HG03354 (cell line): ENCODE measurements around the gene RGS6.

Experiments
- ATAC-seq: cut with Tn5 transposase; IDR thresholded peaks from one replicate; pipeline ENCODE4 v1.9.1; 2021; ENCODE audit warnings: mild to moderate bottlenecking; ENCODE audit not compliant: unreplicated experiment, poor library complexity, severe bottlenecking

Gene RGS6

DNA sequence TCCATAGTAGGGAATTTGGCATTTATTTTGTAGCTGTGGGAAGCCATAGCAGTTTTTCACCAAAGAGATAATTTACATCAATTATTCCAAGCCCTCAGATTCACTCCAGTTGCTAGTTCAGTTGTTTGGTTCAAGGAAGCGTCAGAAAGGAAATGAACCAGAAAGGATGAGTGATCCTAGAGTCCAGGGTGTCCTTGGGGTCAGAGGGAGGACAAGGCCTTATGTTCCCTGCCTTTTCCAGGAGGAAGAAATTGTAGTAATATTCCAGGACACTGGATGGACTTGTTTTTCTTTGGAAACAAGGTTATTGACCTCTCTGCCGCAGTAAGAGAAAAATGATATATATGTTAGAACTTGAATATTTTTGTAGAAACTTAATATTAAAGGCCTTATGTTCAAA lies 409.5 kb downstream of the RGS6 start:
- no peak for ATAC-seq

GRCh38 chr14:72347118-72347517 lies 414.9 kb downstream of the RGS6 start:
- ATAC-seq = no peak

DNA sequence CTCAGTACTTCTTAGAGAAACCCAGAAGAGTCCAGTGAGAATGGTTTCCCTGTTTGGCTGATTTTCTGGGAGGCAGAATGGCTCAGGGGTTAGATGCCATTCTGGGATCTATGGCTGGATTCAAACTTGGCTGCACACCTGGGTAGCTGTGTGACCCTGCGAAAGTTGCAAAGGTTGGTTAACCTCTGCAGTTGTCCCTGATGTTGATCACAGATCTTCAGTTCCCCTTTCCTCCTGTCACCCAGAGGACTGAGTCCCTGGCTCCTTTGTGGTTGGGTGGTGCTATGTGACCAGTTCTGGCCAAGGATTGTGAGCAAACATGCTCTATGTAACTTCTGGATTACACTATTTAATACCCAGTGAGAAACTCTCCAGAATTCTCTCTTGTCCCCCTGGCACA lies 418.0 kb downstream of the RGS6 start:
- no peak for ATAC-seq

DNA sequence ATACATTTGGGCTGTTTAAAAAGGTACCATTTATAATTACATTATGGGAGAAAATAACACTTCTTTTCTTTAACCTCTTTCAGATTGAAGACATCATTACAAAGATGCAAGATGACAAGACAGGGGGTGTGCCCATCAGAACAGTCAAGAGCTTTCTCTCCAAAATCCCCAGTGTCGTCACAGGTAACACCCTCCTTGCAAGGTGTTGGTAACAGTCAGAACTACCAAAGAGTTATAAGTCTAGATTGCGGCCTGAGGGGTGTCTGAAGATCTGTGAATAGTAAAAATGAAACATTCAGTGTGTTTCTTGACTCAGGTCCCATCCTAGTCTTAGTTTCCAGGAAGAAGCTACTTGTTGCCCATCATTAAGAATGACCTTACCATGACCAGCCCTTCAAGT lies 419.8 kb downstream of the RGS6 start:
- no peak for ATAC-seq

- ATAC-seq = no peak
Observed at GRCh38 chr14:72366619-72367018, 434.4 kb downstream of the RGS6 start.

- ATAC-seq = no peak
Observed at GRCh38 chr14:72369106-72369505, 436.9 kb downstream of the RGS6 start.

DNA sequence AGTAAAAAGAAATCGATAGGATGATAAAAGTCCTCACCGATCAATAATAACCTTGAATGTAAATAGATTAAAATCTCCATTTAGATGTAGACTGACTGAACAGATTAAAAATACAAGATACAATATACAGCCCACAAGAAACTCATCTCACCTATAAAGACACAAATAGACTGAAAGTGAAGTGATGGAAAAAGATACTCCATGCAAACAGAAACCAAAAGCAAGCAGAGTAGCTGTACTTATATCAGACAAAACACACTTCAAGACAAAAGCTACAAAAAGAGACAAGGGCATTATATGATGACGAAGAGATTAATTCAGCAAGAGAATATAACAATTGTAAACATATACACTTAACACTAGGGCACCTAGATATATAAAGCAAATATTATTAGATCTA lies 444.8 kb downstream of the RGS6 start:
- no peak for ATAC-seq

GRCh38 chr14:72380456-72380855 lies 448.2 kb downstream of the RGS6 start:
- ATAC-seq = no peak

GRCh38 chr14:72383865-72384264 lies 451.6 kb downstream of the RGS6 start:
- no peak for ATAC-seq

- no peak for ATAC-seq
Observed at GRCh38 chr14:72387726-72388125, 455.5 kb downstream of the RGS6 start.

- no peak for ATAC-seq
Observed at GRCh38 chr14:72389200-72389599, 457.0 kb downstream of the RGS6 start.

DNA sequence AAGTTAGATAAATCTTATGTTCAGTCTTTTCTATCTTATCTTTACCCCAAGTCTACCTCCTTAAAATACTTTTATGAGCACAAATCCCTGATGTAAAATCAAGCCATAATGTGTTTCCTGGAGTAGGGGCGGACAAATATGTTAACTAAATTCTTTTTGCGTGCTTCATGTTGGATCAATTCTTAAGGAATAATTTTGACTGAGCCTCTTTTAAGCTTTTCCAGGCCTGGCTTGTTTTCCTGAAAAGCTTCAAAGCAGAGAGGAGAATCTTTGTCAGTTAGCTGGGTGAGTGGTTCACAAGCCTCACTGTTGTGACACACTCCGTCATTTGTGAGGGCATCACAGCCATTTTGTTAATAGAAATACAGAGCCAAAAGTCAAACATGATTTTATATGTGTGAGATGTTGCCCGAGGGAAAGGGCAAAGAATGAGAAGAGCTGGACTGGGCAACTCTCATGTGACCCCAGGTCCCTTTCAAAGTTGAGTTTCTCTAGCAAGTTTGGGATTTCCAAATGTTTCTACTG lies 468.9 kb downstream of the RGS6 start:
- ATAC-seq = no peak

DNA sequence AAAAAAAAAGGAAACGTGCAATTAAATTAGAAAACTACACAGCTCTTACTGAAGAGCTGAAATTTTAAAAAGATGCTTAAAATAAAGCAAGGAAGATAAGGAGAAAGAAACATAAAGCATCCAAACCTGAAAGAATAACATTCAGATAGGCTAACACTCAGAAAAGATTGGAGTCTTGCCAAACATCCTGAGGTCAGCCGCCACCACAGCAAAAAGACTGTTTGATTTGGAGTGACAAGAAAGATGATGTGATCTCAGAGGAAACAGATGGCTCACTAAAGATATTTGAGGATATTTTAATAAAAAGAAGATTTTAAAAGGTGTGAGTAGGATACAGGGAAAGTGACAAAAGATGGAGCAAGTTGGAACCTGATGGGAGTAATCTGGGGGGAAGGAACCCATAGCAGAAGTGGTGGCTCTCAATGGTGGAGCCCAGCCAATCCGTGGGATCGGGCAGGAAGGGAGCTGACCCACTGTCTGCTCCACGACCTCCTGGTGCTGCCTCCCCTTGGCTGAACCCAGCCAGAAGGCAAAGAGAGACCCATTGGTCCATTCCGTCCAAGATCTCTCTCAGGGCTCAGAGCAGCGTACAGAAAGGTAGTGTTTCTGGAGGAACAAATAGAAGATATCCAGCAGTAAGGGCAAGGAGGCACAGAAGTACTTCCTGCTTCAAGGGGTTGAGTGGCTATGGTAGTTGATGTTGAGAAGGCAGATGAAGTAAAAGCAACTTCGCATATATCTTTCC lies 469.6 kb downstream of the RGS6 start:
- no peak for ATAC-seq

DNA sequence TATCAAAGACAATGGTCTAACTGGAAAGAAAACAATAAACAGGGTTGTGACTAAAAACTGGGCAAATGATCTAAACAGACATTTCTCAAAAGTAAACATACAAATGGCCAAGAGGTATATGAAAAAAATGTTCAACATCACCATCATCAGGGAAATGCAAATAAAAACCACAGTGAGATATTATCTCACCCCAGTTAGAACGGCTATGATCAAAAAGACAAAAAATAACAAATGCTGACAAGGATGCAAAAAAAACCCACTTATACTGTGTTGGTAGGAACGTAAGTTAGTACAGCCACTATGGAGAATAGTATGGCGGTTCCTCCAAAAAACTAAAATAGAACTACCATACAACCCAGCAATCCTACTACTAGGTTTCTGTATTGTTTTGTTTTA lies 470.1 kb downstream of the RGS6 start:
- ATAC-seq = no peak

GRCh38 chr14:72404106-72404774 lies 472.0 kb downstream of the RGS6 start:
- no peak for ATAC-seq

- ATAC-seq = no peak
Observed at GRCh38 chr14:72404998-72405397, 472.8 kb downstream of the RGS6 start.

- ATAC-seq = no peak
Observed at GRCh38 chr14:72408020-72408419, 475.8 kb downstream of the RGS6 start.

GRCh38 chr14:72409047-72409446 lies 476.8 kb downstream of the RGS6 start:
- ATAC-seq = no peak

DNA sequence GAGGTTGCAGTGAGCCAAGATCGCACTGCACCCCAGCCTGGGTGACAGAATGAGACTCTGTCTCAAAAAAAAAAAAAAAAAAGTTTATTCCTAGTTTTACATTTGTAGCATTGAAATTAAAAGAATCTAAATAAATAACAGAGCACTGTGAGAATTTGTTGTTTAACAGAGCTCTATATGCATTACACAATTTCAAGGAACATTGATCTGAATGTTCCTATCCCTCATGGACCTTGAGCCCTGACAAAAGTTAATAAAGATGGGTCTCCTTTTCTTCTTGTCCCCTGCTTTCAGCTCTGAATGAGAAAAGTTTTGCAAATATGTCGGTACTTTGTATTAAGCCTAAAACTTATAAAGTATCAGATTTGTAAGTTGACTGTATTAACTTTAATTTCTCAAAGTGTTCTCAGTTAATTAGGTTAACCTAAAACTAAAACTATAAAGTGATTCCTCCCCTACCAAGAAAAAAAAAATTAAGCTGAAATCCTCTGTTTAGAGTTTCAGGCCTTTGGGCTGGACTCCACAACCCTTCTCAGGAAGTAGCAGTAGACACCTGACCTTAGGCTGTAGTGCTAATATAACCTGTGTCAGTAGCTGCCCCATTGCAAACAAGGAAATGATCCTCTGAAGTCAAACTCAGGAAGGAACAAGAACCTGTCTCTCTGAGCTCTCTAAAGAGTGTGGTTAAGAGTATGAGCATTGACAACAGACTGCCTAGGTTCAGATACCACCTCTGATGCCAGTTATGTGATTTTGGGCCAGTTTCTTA lies 484.0 kb downstream of the RGS6 start:
- ATAC-seq = no peak

- no peak for ATAC-seq
Observed at GRCh38 chr14:72416892-72417291, 484.7 kb downstream of the RGS6 start.

DNA sequence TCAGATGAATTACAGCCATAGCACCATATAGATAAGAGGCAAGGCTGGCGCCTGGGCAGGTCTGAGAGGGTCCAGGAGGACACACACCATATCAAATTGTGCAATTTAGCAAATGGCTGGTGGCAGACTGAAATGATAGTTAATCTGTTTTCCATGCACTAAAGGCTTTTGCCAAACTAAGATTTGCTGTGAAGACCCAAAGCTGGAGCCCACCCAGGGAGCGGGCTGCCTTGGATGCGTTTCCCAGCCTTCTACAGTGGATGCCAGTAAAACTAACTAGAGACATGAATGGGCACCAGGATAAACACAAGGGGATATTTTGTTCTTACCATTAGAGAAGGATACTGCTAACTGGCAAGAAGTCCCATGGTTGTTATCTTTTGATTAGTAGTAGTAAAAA lies 486.6 kb downstream of the RGS6 start:
- no peak for ATAC-seq
